ENCODE data around the gene POP7.

GRCh38 chr7:100731937-100732636 is 26.2 kb downstream of the POP7 start:
- TF ChIP-seq YY1 (IDR thresholded peaks at IDR 0.05; ENCODE audit: insufficient read depth, insufficient read length) = no peak
- TF ChIP-seq ZNF274 (IDR thresholded peaks at IDR 0.05; ENCODE audit: low read depth, low read length) = no peak
